Erythroblast (primary cell): Measurements from ENCODE around the gene CORO2B.

Source experiments
- GATA1 ChIP-seq: IDR thresholded peaks from 2 replicates; pipeline ENCODE4 v1.6.1; 2011; ENCODE audit warnings: low read depth, mild to moderate bottlenecking, control low read depth, low read length, moderate library complexity
- POLR2A ChIP-seq: IDR thresholded peaks from 2 replicates; pipeline ENCODE4 v1.6.1; 2011; ENCODE audit warnings: mild to moderate bottlenecking, low read length

DNA sequence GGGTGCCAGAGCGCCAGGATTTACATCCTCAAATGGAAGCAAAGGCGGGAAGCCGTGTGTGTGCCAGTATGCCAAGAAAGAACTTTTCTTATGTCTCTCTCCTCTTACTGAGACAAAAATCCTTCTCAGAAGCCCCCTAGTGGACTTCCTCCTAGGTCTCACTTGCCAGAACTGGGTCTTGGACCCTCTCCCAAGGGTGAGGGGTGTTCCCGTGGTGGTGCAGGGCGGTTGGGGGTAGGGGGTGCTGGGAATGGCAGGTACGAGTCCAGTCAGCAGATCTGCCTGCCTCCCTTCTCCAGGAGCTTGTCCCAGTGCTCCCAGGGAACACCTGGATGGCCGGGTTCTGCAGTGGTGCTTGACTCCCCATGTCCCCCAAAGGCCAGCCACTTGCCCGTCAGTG is 52.0 kb downstream of the CORO2B start:
- TF ChIP-seq POLR2A (no peak), GATA1 (no peak)
